Ishikawa (cell line): ENCODE data around the gene UGGT1.

Source experiments
- CEBPB ChIP-seq: IDR thresholded peaks from 2 replicates; pipeline ENCODE4 v1.6.1; 2012
- CREB1 ChIP-seq: IDR thresholded peaks from 2 replicates; pipeline ENCODE4 v1.6.1; 2012; ENCODE audit warnings: low read depth
- EGR1 ChIP-seq: IDR thresholded peaks from 2 replicates; pipeline ENCODE4 v1.6.1; 2012
- EP300 ChIP-seq: IDR thresholded peaks from 2 replicates; pipeline ENCODE4 v1.6.1; 2012; ENCODE audit warnings: borderline replicate concordance
- FOXM1 ChIP-seq: IDR thresholded peaks from 2 replicates; pipeline ENCODE4 v1.6.1; 2012; ENCODE audit warnings: low read depth, borderline replicate concordance
- MAX ChIP-seq: IDR thresholded peaks from 2 replicates; pipeline ENCODE4 v1.6.1; 2012
- NFIC ChIP-seq: IDR thresholded peaks from 2 replicates; pipeline ENCODE4 v1.6.1; 2012
- RAD21 ChIP-seq: IDR thresholded peaks from 2 replicates; pipeline ENCODE4 v1.6.1; 2012; ENCODE audit warnings: low read depth
- REST ChIP-seq: IDR thresholded peaks from 2 replicates; pipeline ENCODE4 v1.6.1; 2012; ENCODE audit warnings: low read depth, mild to moderate bottlenecking
- TAF1 ChIP-seq: IDR thresholded peaks from 2 replicates; pipeline ENCODE4 v1.6.1; 2012; ENCODE audit warnings: low read depth, mild to moderate bottlenecking
- TCF12 ChIP-seq: IDR thresholded peaks from 2 replicates; pipeline ENCODE4 v1.6.1; 2012; ENCODE audit warnings: low read depth
- TEAD4 ChIP-seq: IDR thresholded peaks from 2 replicates; pipeline ENCODE4 v1.6.1; 2012
- USF1 ChIP-seq: IDR thresholded peaks from 2 replicates; pipeline ENCODE4 v1.6.1; 2012
- YY1 ChIP-seq: IDR thresholded peaks from 2 replicates; pipeline ENCODE4 v1.6.1; 2012; ENCODE audit warnings: low read depth
- ZBTB7A ChIP-seq: IDR thresholded peaks from 2 replicates; pipeline ENCODE4 v1.6.1; 2012; ENCODE audit warnings: low read depth

The UGGT1 gene

GRCh38 chr2:128139624-128140023 is 48.6 kb downstream of the UGGT1 start:
- TF ChIP-seq RAD21 (no peak), REST (no peak), YY1 (no peak), CREB1 (no peak), EP300 (no peak), USF1 (no peak), EGR1 (no peak), TCF12 (no peak), ZBTB7A (no peak), NFIC (no peak), TAF1 (no peak), TEAD4 (no peak), MAX (no peak), CEBPB (no peak), FOXM1 (no peak)

- TF ChIP-seq USF1 (no peak), MAX (no peak), FOXM1 (no peak), CEBPB (no peak), EP300 (no peak)
Observed at GRCh38 chr2:128145651-128146050, 54.7 kb downstream of the UGGT1 start.

- TF ChIP-seq USF1 (no peak), RAD21 (no peak), MAX (no peak), REST (no peak), EGR1 (no peak), TCF12 (no peak), TAF1 (no peak), CREB1 (no peak), FOXM1 (no peak), YY1 (no peak), EP300 (no peak), TEAD4 (no peak), NFIC (no peak), CEBPB (no peak)
Observed at GRCh38 chr2:128153786-128154185, 62.8 kb downstream of the UGGT1 start.

- TF ChIP-seq ZBTB7A (no peak), FOXM1 (no peak), YY1 (no peak), NFIC (no peak), TEAD4 (no peak), REST (no peak), TAF1 (no peak), CREB1 (no peak), CEBPB (no peak), MAX (no peak), RAD21 (no peak), TCF12 (no peak), EP300 (no peak), USF1 (no peak)
Observed at GRCh38 chr2:128154225-128154624, 63.2 kb downstream of the UGGT1 start.
